Embryonic facial prominence (tissue), 1 donor: ENCODE measurements around the gene YPEL2.
A peak's percentile ranks its signal among the peaks of the same experiment; 100 is the strongest.

Source experiments
- DNase-seq: peaks from one replicate; pipeline ENCODE4 v3.0.0-alpha.2; 2016; ENCODE audit errors: extremely low spot score

The YPEL2 gene

DNA sequence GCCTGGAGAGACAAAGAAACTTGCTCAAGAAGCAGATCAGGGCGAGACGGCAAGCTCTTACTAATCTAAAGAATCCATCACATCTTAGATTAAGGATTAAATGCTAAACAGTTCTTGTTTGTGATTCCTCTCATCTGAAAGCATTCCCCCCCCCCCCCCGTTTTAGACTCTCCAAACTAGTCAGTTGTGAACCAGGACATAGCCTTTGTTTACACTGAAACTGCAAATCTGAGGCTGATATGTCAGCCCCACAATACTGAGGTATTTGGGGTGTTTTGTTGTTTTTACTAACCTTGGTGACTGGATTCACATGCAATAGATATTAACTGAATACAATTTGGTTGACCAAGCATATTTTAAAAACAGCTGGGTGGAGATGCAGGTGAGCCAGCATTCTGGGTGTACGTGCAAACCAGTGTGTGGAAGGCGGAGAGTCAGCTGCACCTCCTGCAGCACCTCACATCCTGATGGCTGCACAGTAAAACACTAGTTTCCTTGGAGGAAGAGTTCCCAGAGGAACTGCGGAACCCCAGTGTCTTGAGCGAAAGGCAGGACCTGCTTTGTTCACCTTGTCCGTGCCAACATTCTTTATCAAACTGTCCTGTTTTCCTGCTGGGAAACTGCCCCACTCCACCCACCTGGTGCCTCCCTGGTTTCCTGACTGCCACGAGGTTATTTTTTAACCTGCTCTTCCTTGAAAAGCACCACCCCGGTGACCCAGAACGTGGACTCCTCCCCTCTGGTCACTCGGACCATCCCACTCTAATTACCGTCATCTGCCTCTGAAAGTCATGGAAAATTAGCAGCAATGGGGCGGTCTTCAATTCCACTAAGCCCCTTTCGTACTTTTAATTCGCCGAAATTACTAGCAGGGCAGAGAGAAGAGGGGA is 1.2 kb upstream of the YPEL2 start:
- no peak for DNase-seq

DNA sequence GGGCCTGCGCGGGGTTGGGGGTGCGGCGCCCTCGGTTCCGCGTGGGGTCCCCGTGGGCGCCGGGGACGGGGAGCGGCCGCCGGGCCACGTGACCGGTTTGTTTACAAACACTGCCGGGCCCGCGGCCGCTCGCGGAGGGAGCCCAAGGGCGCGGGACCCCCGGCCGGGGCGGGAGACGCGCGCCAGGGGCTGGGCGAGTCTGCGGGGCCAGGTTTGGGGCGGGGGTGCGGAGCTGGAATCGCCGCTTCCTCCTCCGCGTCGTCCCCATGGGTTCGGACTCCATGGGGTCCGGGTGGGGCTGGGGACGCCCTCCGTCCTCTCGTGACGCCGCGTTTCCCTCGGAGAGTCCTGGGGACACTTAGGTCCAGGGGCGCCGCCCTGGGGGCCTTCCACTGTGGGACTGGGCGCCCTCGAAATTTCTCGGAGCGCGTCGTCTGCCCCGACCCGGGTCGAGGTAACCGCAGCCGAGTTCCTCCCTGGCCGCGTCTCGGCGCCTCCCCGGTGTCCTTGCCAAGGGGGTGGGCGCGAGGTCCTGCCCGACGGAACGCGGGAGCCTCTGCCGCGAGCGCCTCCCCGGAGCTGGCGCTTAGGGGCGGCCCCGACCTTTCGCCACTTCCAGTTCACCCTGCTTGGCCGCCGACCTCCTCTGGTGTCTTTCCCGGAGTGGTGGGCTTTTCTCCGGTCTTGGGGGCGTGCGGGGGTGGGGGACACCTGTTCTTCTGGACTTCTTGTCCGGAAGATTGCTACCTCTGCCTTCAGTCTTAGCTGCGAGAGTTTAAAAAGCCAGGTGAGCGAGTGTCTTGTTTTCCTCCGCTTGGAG is 684 bp downstream of the YPEL2 start:
- DNase-seq, result no peak

GRCh38 chr17:59332749-59333377 is 1.4 kb downstream of the YPEL2 start:
- no peak for DNase-seq

- DNase-seq, result no peak
Observed at GRCh38 chr17:59333836-59334235, 2.4 kb downstream of the YPEL2 start.

GRCh38 chr17:59335685-59336084 is 4.2 kb downstream of the YPEL2 start:
- DNase-seq, result no peak

GRCh38 chr17:59337741-59338299 is 6.4 kb downstream of the YPEL2 start:
- DNase-seq, result no peak

DNA sequence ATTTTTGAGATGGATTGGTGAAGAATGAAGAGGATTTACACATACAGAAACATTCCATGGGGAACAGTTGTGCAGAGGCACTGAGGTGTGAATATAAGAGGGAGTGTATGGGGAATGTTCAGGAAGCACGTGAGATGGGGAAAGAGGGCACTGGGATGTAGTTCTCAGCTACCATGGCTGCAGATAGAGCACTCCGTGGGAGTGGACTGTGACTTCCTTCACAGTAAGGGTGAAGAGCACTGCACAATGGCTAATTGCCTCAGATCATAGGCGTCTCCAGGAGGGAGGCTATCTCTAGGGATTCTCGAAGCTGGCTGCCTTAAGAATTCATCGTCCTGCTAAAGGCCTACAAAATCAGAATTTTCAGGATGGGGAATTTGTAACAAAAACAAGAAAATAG is 7.0 kb downstream of the YPEL2 start:
- no peak for DNase-seq

- no peak for DNase-seq
Observed at GRCh38 chr17:59341922-59342321, 10.5 kb downstream of the YPEL2 start.

DNA sequence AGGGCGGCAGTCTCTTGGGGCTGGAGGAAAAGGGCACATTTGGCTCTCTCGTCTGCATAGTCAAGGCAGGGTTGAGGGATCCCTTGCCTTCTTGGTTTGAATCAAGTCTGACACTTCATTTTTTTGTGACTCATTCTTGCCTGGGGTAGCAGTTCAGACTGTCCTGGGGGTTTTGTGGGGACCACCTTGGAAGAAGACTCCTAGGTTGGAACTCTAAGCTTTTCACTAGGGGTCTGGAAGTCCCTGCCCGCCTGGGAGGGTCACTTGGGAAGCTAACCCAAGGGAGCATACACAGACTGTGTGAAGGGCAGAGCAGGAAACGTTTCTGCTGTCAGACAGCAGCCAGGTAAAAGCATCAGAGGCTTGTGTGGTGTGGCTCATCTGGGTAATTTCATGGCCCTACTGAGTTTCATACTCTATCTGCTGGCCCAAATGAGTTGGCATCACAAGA is 11.3 kb downstream of the YPEL2 start:
- DNase-seq, result no peak

GRCh38 chr17:59345476-59345875 is 14.0 kb downstream of the YPEL2 start:
- no peak for DNase-seq

DNA sequence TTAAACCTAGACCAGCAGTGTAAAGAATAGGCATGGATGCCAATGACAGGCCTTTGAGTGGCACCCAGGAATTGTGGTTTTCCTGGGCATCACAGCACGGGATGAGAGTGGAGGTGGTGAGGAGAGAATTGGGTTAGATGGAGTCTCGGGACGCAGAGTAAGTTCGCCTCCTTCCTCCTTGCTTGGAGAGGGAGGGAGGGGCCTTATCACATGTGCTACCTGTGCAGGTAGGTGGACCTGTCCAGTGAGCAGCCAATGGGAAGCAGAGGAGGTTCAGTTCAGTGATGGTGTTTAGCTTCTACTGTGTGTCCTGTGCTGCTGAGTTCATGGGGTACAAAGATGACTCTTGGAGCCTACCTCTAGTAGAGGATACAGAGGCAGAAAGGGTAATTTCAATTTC is 14.9 kb downstream of the YPEL2 start:
- DNase-seq, result no peak

GRCh38 chr17:59346876-59347407 is 15.5 kb downstream of the YPEL2 start:
- no peak for DNase-seq

GRCh38 chr17:59347975-59348391 is 16.5 kb downstream of the YPEL2 start:
- DNase-seq, result no peak

DNA sequence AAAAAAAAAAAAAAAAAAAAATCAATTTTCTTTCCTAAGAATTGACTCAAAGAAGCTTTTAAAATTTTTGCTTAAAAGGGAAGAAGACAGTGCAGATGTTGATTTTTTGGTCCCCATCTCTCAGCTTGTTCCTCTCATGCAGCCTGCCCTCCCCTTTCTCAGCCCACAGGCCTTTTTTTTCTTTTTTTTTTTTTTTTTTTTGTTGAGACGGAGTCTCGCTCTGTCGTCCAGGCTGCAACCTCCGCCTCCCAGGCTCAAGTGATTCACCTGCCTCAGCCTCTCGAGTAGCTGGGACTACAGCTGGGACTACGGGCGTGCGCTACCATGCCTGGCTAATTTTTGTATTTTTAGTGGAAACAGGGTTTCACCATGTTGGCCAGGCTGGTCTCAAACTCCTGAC is 17.7 kb downstream of the YPEL2 start:
- no peak for DNase-seq

DNA sequence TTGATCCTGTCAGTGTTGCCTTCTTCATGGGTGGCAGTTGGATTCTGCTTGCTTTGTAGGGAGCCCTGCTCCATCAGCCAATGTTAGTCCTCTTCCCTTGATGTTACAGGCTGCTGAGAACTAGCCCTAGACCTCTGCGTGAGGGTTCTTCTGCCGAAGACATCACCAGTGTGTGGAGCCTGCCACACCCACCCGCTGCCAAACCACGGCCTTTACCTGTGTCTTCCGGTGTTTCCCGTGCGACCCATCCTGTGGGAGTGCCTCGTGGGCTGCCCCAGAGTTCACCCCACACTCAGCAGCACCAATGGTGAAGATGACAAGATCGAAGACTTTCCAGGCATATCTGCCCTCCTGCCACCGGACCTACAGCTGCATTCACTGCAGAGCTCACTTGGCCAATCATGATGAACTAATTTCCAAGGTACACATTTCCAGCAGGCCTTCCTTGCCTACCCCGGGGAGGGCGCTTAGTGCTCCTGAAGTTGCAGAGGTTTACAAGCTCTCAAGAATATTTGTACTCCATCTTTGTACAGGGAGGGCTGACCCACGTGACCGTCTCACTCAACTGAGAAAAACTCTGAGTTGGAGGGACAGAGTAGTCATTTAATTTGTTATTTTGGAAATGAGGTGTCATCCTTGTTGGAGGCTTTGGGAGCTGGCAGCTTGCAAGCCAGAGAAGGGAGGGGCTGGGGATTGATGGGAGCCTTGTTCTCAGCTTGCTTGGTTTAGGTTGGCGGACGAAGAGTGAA is 21.8 kb downstream of the YPEL2 start:
- no peak for DNase-seq

GRCh38 chr17:59353936-59354755 is 22.7 kb downstream of the YPEL2 start:
- DNase-seq, result no peak

DNA sequence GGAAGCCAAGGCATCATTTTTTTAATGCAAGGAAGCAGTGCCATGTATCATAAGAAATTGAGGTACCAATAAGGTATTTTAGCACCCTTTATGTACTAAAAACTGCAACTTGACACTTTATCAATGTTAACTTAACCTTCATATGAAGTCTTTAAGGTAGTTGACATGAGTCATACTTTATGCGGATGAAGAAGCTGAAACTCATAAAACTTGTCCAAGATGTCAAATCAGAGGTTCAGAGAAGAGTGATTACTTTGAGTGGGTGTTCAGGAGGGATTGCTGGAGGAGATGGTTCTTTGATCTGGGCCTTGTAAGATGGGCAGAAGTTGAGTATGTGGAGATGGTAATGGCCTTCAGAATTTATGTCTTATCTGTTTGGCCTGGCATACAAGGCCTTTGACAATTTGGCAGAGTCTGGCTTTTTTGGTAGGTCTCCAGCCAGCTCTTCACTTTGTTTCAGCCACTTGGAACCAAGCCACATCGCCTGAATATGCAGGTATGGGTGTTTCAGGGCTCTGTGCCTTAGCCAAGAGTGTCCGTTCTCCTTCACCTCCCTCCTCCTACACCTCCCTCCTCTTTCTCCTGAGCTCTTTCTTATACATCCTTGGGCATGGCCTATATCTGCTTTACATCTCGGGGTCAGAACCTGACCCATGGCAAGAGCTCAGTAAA is 23.7 kb downstream of the YPEL2 start:
- DNase-seq, result no peak

GRCh38 chr17:59355702-59356325 is 24.4 kb downstream of the YPEL2 start:
- DNase-seq, result peak; percentile 29
